K562 (cell line): ENCODE measurements around the gene ITPK1. TPM values are rescaled to one million over a fixed set of nuclear protein-coding genes. Genes with fewer than 3 reads are reported as not detected.

Experiments
- ATAC-seq: fragments of 200-7000 bp; cut with Tn5 transposase; 3 replicates; pipeline ENCODE4 v1.9.1; 2020; ENCODE audit warnings: moderate library complexity
- BruUV-seq: library from RNA; stranded (reverse); fragments of 400-500 nt; replicated peaks from 2 replicates; lab custom pipeline; 2021; lab: Mats Ljungman, UMichigan
- CTCF ChIA-PET: fragments of 300-600 bp; formaldehyde crosslinking; extraction: SDS; loops from one replicate; lab custom pipeline; 2021; ENCODE audit warnings: low intra/inter-chr PET ratio; lab: Yijun Ruan, JAX
- POLR2A ChIA-PET: fragments of 300-600, 350-650 bp; sonication (Branson Sonifier 250); formaldehyde crosslinking; extraction: SDS; loops from one replicate; lab custom pipeline; 2021; ENCODE audit warnings: antibody characterized with exemption, inconsistent platforms; lab: Yijun Ruan, JAX
- DNase-seq, 4 experiments: peaks; one replicate each; pipeline versions ENCODE4 v3.0.0 to v3.0.0-alpha.2; 2011 to 2018; ENCODE audit warnings: low spot score in 3 of 4, mixed read lengths in 3 of 4; ENCODE audit errors: extremely low read depth in 1 of 4
- FAIRE-seq: peaks from 2 replicates; lab custom pipeline; 2011; peaks lifted over from hg19 to GRCh38; lab: Jason Lieb, UNC
- H2AFZ ChIP-seq: 2 replicates; pipeline ENCODE4 v1.6.0; 2011; ENCODE audit warnings: low read depth, low read length, control low read depth, inconsistent platforms
- H3K27ac ChIP-seq: fragments of 200-600 bp; 3 replicates; pipeline ENCODE4 v1.8.0; 2011; ENCODE audit warnings: low read depth, mild to moderate bottlenecking, control low read depth, inconsistent platforms, low read length, moderate library complexity, mixed read lengths; ENCODE audit errors: extremely low read depth
- H3K27me3 ChIP-seq, 2 experiments: fragments of 300-600 bp in 1 of 2; 2 replicates in 1 of 2; 3 replicates in 1 of 2; pipeline versions ENCODE4 v1.6.0 to v1.8.0; 2011; ENCODE audit warnings: inconsistent platforms in 2 of 2, low read length in 2 of 2, mild to moderate bottlenecking in 1 of 2, mixed read lengths in 1 of 2, moderate library complexity in 1 of 2; ENCODE audit not compliant: control insufficient read depth in 2 of 2, insufficient read depth in 2 of 2
- H3K36me3 ChIP-seq: fragments of 300-600 bp; 3 replicates; pipeline ENCODE4 v1.8.0; 2011; ENCODE audit warnings: mild to moderate bottlenecking, low read length, inconsistent platforms; ENCODE audit not compliant: control insufficient read depth, insufficient read depth
- H3K4me1 ChIP-seq, 2 experiments: fragments of 200-600 bp in 1 of 2; replicated peaks in 1 of 2; 2 replicates in 1 of 2; 3 replicates in 1 of 2; pipeline versions ENCODE4 v1.5.1 to v1.8.0; 2011; ENCODE audit warnings: inconsistent platforms in 2 of 2, low read length in 2 of 2, mild to moderate bottlenecking in 1 of 2, mixed read lengths in 1 of 2, moderate library complexity in 1 of 2; ENCODE audit not compliant: control insufficient read depth in 2 of 2, insufficient read depth in 2 of 2
- H3K4me2 ChIP-seq: 2 replicates; pipeline ENCODE4 v1.6.1; 2011; ENCODE audit warnings: low read length, control low read depth, inconsistent platforms, mixed read lengths; ENCODE audit not compliant: insufficient read depth
- H3K4me3 ChIP-seq: fragments of 200-600 bp; sonication (generic), shearing (Covaris generic); 2 replicates; pipeline ENCODE4 v1.5.1; 2016; ENCODE audit warnings: control low read depth, inconsistent platforms
- H3K79me2 ChIP-seq: fragments of 200-600 bp; 3 replicates; pipeline ENCODE4 v1.8.0; 2011; ENCODE audit warnings: low read length, inconsistent platforms; ENCODE audit not compliant: control insufficient read depth, insufficient read depth
- H3K9ac ChIP-seq, 2 experiments: 2 replicates each; pipeline versions ENCODE4 v1.6.0 to v1.6.1; 2011; ENCODE audit warnings: low read depth in 2 of 2, low read length in 2 of 2, control low read depth in 1 of 2, inconsistent platforms in 1 of 2, mild to moderate bottlenecking in 1 of 2, mixed read lengths in 1 of 2; ENCODE audit not compliant: insufficient read depth in 1 of 2
- H3K9me1 ChIP-seq: one replicate; pipeline ENCODE4 v1.6.0; 2011; ENCODE audit warnings: inconsistent platforms, mild to moderate bottlenecking, low read length, moderate library complexity; ENCODE audit not compliant: control insufficient read depth, insufficient read depth
- H3K9me3 ChIP-seq: replicated peaks from 2 replicates; pipeline ENCODE4 v1.5.1; 2011; ENCODE audit warnings: low read depth, low read length, inconsistent platforms; ENCODE audit not compliant: control insufficient read depth, insufficient read depth
- H4K20me1 ChIP-seq: replicated peaks from 2 replicates; pipeline ENCODE4 v1.6.1; 2011; ENCODE audit warnings: low read length, inconsistent platforms, mixed read lengths; ENCODE audit not compliant: control insufficient read depth, insufficient read depth
- ARID1B ChIP-seq: fragments of 450-650 bp; IDR thresholded peaks from 2 replicates; pipeline ENCODE4 v1.6.1; 2016; ENCODE audit warnings: antibody characterized with exemption, mild to moderate bottlenecking, inconsistent platforms
- HES1 ChIP-seq: fragments of 450-650 bp; IDR thresholded peaks from 2 replicates; pipeline ENCODE4 v1.6.1; 2016; ENCODE audit warnings: low read depth, mild to moderate bottlenecking, moderate library complexity
- HMGN3 ChIP-seq: IDR thresholded peaks from 2 replicates; pipeline ENCODE4 v1.6.1; 2011; ENCODE audit warnings: borderline replicate concordance, low read depth, mild to moderate bottlenecking, mixed read lengths, low read length; ENCODE audit not compliant: insufficient read length; ENCODE audit errors: extremely low read depth
- ILK ChIP-seq: fragments of 450-650 bp; IDR thresholded peaks from 2 replicates; pipeline ENCODE4 v1.6.1; 2016; ENCODE audit warnings: missing genetic modification characterization, low read depth, mild to moderate bottlenecking, missing compliant biosample characterization, moderate library complexity, borderline replicate concordance
- NFXL1 ChIP-seq: fragments of 450-650 bp; formaldehyde crosslinking; IDR thresholded peaks from 2 replicates; pipeline ENCODE4 v1.4.0; 2021; ENCODE audit warnings: mild to moderate bottlenecking
- NUFIP1 ChIP-seq: fragments of 450-650 bp; IDR thresholded peaks from 2 replicates; pipeline ENCODE4 v1.6.1; 2018; ENCODE audit not compliant: partially characterized antibody
- PHB2 ChIP-seq: fragments of 450-650 bp; IDR thresholded peaks from 2 replicates; pipeline ENCODE4 v1.6.1; 2017; ENCODE audit warnings: low read depth
- TAL1 ChIP-seq: fragments of 450-650 bp; IDR thresholded peaks from 2 replicates; pipeline ENCODE4 v1.6.1; 2016; ENCODE audit warnings: mild to moderate bottlenecking
- TCF15 ChIP-seq: fragments of 250-450 bp; sonication (Bioruptor Pico); IDR thresholded peaks from 2 replicates; pipeline ENCODE4 v1.8.0; 2022; ENCODE audit warnings: moderate library complexity, mild to moderate bottlenecking, inconsistent platforms
- U2AF2 ChIP-seq: fragments of 200-400 bp; formaldehyde crosslinking; optimal IDR thresholded peaks from 2 replicates; pipeline ENCODE3; 2017; ENCODE audit warnings: low read depth, mild to moderate bottlenecking, low read length
- ZFP36 ChIP-seq: fragments of 150-350 bp; IDR thresholded peaks from 2 replicates; pipeline ENCODE4 v1.6.1; 2018; ENCODE audit warnings: low read length, low read depth; ENCODE audit not compliant: partially characterized antibody
- ZNF384 ChIP-seq: IDR thresholded peaks from 2 replicates; pipeline ENCODE4 v1.6.1; 2012; ENCODE audit warnings: low read depth, low read length, improper control_type of control experiment
- ZNF41 ChIP-seq: fragments of 250-450 bp; sonication (Bioruptor Pico); conservative IDR thresholded peaks from 2 replicates; pipeline ENCODE4 v1.4.0; 2020; ENCODE audit warnings: mild to moderate bottlenecking
- ZNF431 ChIP-seq: sonication (generic); formaldehyde crosslinking; IDR thresholded peaks from 2 replicates; pipeline ENCODE4 v1.8.0; 2022; ENCODE audit warnings: mild to moderate bottlenecking, missing genetic modification reagents
- ZNF655 ChIP-seq: fragments of 250-450 bp; sonication (Bioruptor Pico); IDR thresholded peaks from 2 replicates; pipeline ENCODE4 v1.5.0; 2021
- WGBS: fragments of 100-300 bp; shearing (Covaris generic); methylation state at CpG from one replicate; pipeline ENCODE4 v1.1.6; 2016; ENCODE audit warnings: low coverage, mixed read lengths; ENCODE audit not compliant: insufficient coverage; ENCODE audit errors: missing lambda C conversion rate; 5-methylcytosine and 5-hydroxymethylcytosine counted together
- in situ Hi-C: fragments of 300-500 bp; cut with MboI; formaldehyde crosslinking; loops from 4 replicates; pipeline ENCODE4 v1.15.0; 2018; ENCODE audit warnings: inconsistent platforms, mixed read lengths
- intact Hi-C: fragments of 100-400 bp; cut with micrococcal nuclease; formaldehyde crosslinking; loops from 2 replicates; pipeline ENCODE4 v1.14.2; 2022
- polyA plus RNA-seq, 8 experiments: library from polyadenylated mRNA; depleted of rRNA in 4 of 8; stranded (reverse) in 5 of 8; unstranded in 3 of 8; fragments of >200 nt; fragmentation: Nextera tagmentation in 2 of 8; fragmentation: Illumina TruSeq in 1 of 8; extraction: Ambion mirVana in 2 of 8; extraction: Trizol in 1 of 8; gene quantifications; 2 replicates each; pipeline versions ENCODE4 v1.2.1 to v1.2.3, GENCODE V29; 2011 to 2014; ENCODE audit warnings: inconsistent platforms in 1 of 8, missing spikeins in 1 of 8
- total RNA-seq, 7 experiments: library from RNA; depleted of rRNA in 6 of 7; stranded (reverse); fragments of >200 nt in 6 of 7; fragmentation: Illumina TruSeq in 2 of 7; extraction: Trizol in 2 of 7; gene quantifications; 2 replicates each; pipeline versions ENCODE4 v1.2.1 to v1.2.3, GENCODE V29; 2011 to 2021; ENCODE audit warnings: low replicate concordance in 1 of 7

The ITPK1 gene
- total and polyA plus RNA-seq, 9 of the 15 experiments (the other 6 are each of a cell fraction or from before 2014, with no cell fraction given) = 1.2 to 39.2 (median 23.0) TPM

GRCh38 chr14:93011141-93011529 lies 104.6 kb downstream of the ITPK1 start:
- in situ Hi-C loops = no loop called here
- DNase-seq (no peak), ATAC-seq (no peak), FAIRE-seq (no peak)
- no peaks in the 10 kb centered on the region for H3K9me3 ChIP-seq
- H3K27ac ChIP-seq = no peak overlapping the region
- intact Hi-C loops = no loop called here
- H3K9ac ChIP-seq = no peak overlapping the region; a peak in 1 of 4 replicates
- peaks cover 3% of the 10 kb centered on the region; the same call in 1 of the 3 replicates for H3K36me3 ChIP-seq
- POLR2A ChIA-PET = interaction anchor here (0.7 to 1.1 kb wide), 2 partner anchors 14 to 74 kb away, joined by 3 to 4 read pairs; no protein-coding TSS in a partner anchor
- no peak overlapping the region for H2AFZ ChIP-seq
- no peaks in the 10 kb centered on the region for H3K9me1 ChIP-seq
- H3K4me2 ChIP-seq = no peak overlapping the region
- peaks cover 2% of the 10 kb centered on the region; the same call in 1 of the 2 replicates for H4K20me1 ChIP-seq
- peaks cover 3 to 29% of the 10 kb centered on the region in 2 experiments; a peak in 4 of 5 replicates for H3K4me1 ChIP-seq
- WGBS = 88% methylated on average over 7 of the region's 10 CpGs
- H3K4me3 ChIP-seq = no peak overlapping the region
- CTCF ChIA-PET = no interaction called here
- BruUV-seq = no TSS peak
- H3K79me2 ChIP-seq = no peaks in the 10 kb centered on the region
- no peaks in the 10 kb centered on the region for H3K27me3 ChIP-seq
- TF ChIP-seq PHB2 (no peak), ARID1B (no peak), ZNF655 (CRISPR knock-in tag) (no peak), HMGN3 (no peak), ZFP36 (no peak), ILK (tag) (no peak), NUFIP1 (no peak), HES1 (no peak), TCF15 (no peak), ZNF431 (CRISPR knock-in tag) (no peak), TAL1 (no peak), NFXL1 (CRISPR knock-in tag) (no peak), U2AF2 (no peak), ZNF41 (no peak), ZNF384 (no peak)
